Measurements from ENCODE around the gene TARBP1. TPM values are rescaled to one million over a fixed set of nuclear protein-coding genes. Genes with fewer than 3 reads are reported as not detected.

Gene TARBP1
- total RNA-seq, 1 donor from 2014 or later, result 11.2 TPM

- H3K9me3 Mint-ChIP-seq (ENCODE audit: low read depth), result peaks cover 20% of the 10 kb centered on the region
- H3K36me3 Mint-ChIP-seq (ENCODE audit: low read depth), result peaks cover 2% of the 10 kb centered on the region
- DNase-seq (ENCODE audit: low spot score), result no peak
- no peak for TF ChIP-seq CTCF (IDR thresholded peaks at IDR 0.05)
- no peak overlapping the region for H3K27ac Mint-ChIP-seq (ENCODE audit: unreplicated experiment)
- no peaks in the 10 kb centered on the region for H3K4me1 Mint-ChIP-seq (ENCODE audit: low read depth)
- no peak overlapping the region for H3K4me3 Mint-ChIP-seq (ENCODE audit: unreplicated experiment)
- H3K27me3 Mint-ChIP-seq (ENCODE audit: low read depth), result no peaks in the 10 kb centered on the region
Measured at GRCh38 chr1:234342774-234343173, 136.2 kb downstream of the TARBP1 start.

Other genes with a start within 250 kb of the TARBP1 start
- 16.0 to 25.0 TPM (median 16.1 TPM) in 3 replicates for gene COA6, start 105.7 kb downstream of the TARBP1 start, total RNA-seq
- 67.9 to 74.4 TPM (median 70.5 TPM) in 3 replicates for gene IRF2BP2, start 131.0 kb upstream of the TARBP1 start, total RNA-seq